ENCODE measurements around the gene INHBB. TPM values are rescaled to one million over a fixed set of nuclear protein-coding genes. Genes with fewer than 3 reads are reported as not detected.
"Not testable (repeated sequence)": the region's sequence is repeated elsewhere in the genome, so short reads cannot be mapped to it uniquely, and the experiment has no call there.

INHBB gene
- total RNA-seq, 4 donors from 2014 or later, result 12.3 to 27.5 (median 23.6) TPM

- H3K4me1 ChIP-seq, result peaks cover 3 to 13% of the 10 kb centered on the region in 2 donors
- no peaks in the 10 kb centered on the region for H3K27me3 ChIP-seq
- H3K4me3 ChIP-seq (replicated peaks in 1 of 3), result no peak overlapping the region
- TF ChIP-seq POLR2A (IDR thresholded peaks at IDR 0.05) (no peak), CTCF (IDR thresholded peaks at IDR 0.05) (no peak)
- no peaks in the 10 kb centered on the region for H3K36me3 ChIP-seq
- DNase-seq, result no peak
- intact Hi-C loops (cut with DNase I), result loop anchor here (10.0 kb wide), 1 partner anchor 94 kb away; the partner anchor contains the start of gene TMEM185B
- no peaks in the 10 kb centered on the region for H3K9me3 ChIP-seq
- 58 to 66% methylated on average over 10 of the region's 10 CpGs for WGBS, 2 donors
- no peak overlapping the region for H3K27ac ChIP-seq
Measured at GRCh38 chr2:120319123-120319522, 26.8 kb upstream of the INHBB start.

- 81 to 93% methylated on average over 18 of the region's 18 CpGs for WGBS, 2 donors
- DNase-seq, result no peak
- H3K4me3 ChIP-seq (replicated peaks in 1 of 3), result no peak overlapping the region
- H3K27me3 ChIP-seq, result no peaks in the 10 kb centered on the region
- H3K4me1 ChIP-seq, result peaks cover 3 to 13% of the 10 kb centered on the region in 2 donors
- TF ChIP-seq POLR2A (IDR thresholded peaks at IDR 0.05), result no peak
- no peak for TF ChIP-seq CTCF (IDR thresholded peaks at IDR 0.05)
- no peaks in the 10 kb centered on the region for H3K9me3 ChIP-seq
- no peak overlapping the region for H3K27ac ChIP-seq
- H3K36me3 ChIP-seq, result no peaks in the 10 kb centered on the region
- intact Hi-C loops (cut with DNase I), result loop anchor here (10.0 kb wide), 1 partner anchor 95 kb away; the partner anchor contains the start of gene TMEM185B
Measured at GRCh38 chr2:120319686-120320317, 26.1 kb upstream of the INHBB start.

- Histone ChIP-seq H3K9me3 (no peaks in the 10 kb centered on the region), H3K36me3 (no peaks in the 10 kb centered on the region), H3K4me1 (peaks cover 3 to 13% of the 10 kb centered on the region in 2 donors), H3K4me3 (replicated peaks in 1 of 3) (no peak overlapping the region), H3K27me3 (no peaks in the 10 kb centered on the region), H3K27ac (no peak overlapping the region)
- 87 to 88% methylated on average over 10 of the region's 10 CpGs for WGBS, 2 donors
- no peak for TF ChIP-seq POLR2A (IDR thresholded peaks at IDR 0.05)
- TF ChIP-seq CTCF (IDR thresholded peaks at IDR 0.05), result no peak
- no peak for DNase-seq
- intact Hi-C loops (cut with DNase I), result no loop called here
Measured at GRCh38 chr2:120320318-120320851, 25.6 kb upstream of the INHBB start.

GRCh38 chr2:120320887-120321556 lies 24.9 kb upstream of the INHBB start:
- intact Hi-C loops (cut with DNase I); H3K27me3 ChIP-seq; DNase-seq; H3K36me3 ChIP-seq; H3K9me3 ChIP-seq; H3K4me3 ChIP-seq (replicated peaks in 1 of 3); H3K27ac ChIP-seq: not testable (repeated sequence)
- H3K4me1 ChIP-seq, result peaks cover 3 to 13% of the 10 kb centered on the region in 2 donors
- 81 to 87% methylated on average over 5 of the region's 5 CpGs for WGBS, 2 donors

GRCh38 chr2:120321721-120322284 lies 24.1 kb upstream of the INHBB start:
- Histone ChIP-seq H3K9me3 (no peaks in the 10 kb centered on the region), H3K27me3 (no peaks in the 10 kb centered on the region), H3K27ac (no peak overlapping the region), H3K4me3 (replicated peaks in 1 of 3) (no peak overlapping the region), H3K36me3 (no peaks in the 10 kb centered on the region), H3K4me1 (peaks cover 3 to 13% of the 10 kb centered on the region in 2 donors)
- DNase-seq, result no peak
- TF ChIP-seq CTCF (IDR thresholded peaks at IDR 0.05) (no peak), POLR2A (IDR thresholded peaks at IDR 0.05) (no peak)
- intact Hi-C loops (cut with DNase I), result no loop called here
- 91 to 93% methylated on average over 9 to 10 of the region's 10 CpGs for whole genome bisulfite sequencing, 2 donors

Measured in thyroid gland (tissue), 4 donors.